ENCODE results near the gene CMTM8. TPM values are rescaled to one million over a fixed set of nuclear protein-coding genes. Genes with fewer than 3 reads are reported as not detected.

Gene CMTM8
- polyA plus RNA-seq, 4 donors, result 8.0 to 12.6 (median 10.6) TPM

- no peak for DNase-seq (ENCODE audit: low read depth in 4 of 4, low spot score in 3 of 4)
Measured at GRCh38 chr3:32403663-32404062, 165.2 kb downstream of the CMTM8 start.

- no peak for DNase-seq (ENCODE audit: low read depth in 4 of 4, low spot score in 3 of 4)
Measured at GRCh38 chr3:32404714-32405113, 166.2 kb downstream of the CMTM8 start.

GRCh38 chr3:32405155-32405554, 166.7 kb downstream of the CMTM8 start:
- no peak for DNase-seq (ENCODE audit: low read depth in 4 of 4, low spot score in 3 of 4)

GRCh38 chr3:32405711-32406323, 167.3 kb downstream of the CMTM8 start:
- no peak for DNase-seq (ENCODE audit: low read depth in 4 of 4, low spot score in 3 of 4)

- DNase-seq (ENCODE audit: low read depth in 4 of 4, low spot score in 3 of 4), result no peak
Measured at GRCh38 chr3:32406486-32407408, 168.3 kb downstream of the CMTM8 start.

GRCh38 chr3:32410367-32411246, 172.1 kb downstream of the CMTM8 start:
- no peak for DNase-seq (ENCODE audit: low read depth in 4 of 4, low spot score in 3 of 4)

- no peak for DNase-seq (ENCODE audit: low read depth in 4 of 4, low spot score in 3 of 4)
Measured at GRCh38 chr3:32411442-32411841, 173.0 kb downstream of the CMTM8 start.

GRCh38 chr3:32412887-32413286, 174.4 kb downstream of the CMTM8 start:
- DNase-seq (ENCODE audit: low read depth in 4 of 4, low spot score in 3 of 4), result no peak

- no peak for DNase-seq (ENCODE audit: low read depth in 4 of 4, low spot score in 3 of 4)
Measured at GRCh38 chr3:32413845-32414521, 175.5 kb downstream of the CMTM8 start.

GRCh38 chr3:32414522-32415202, 176.2 kb downstream of the CMTM8 start:
- no peak for DNase-seq (ENCODE audit: low read depth in 4 of 4, low spot score in 3 of 4)

GRCh38 chr3:32419742-32420125, 181.3 kb downstream of the CMTM8 start:
- DNase-seq (ENCODE audit: low read depth in 4 of 4, low spot score in 3 of 4), result no peak

Other genes with a start within 250 kb of the CMTM8 start
- gene GPD1L, start 132.1 kb upstream of the CMTM8 start, polyA plus RNA-seq (ENCODE audit: insufficient read length in 4 of 4), result 10 to 100 TPM; 21.1 to 25.1 (median 22.9) TPM
- gene CMTM7, start 153.2 kb downstream of the CMTM8 start, polyA plus RNA-seq (ENCODE audit: insufficient read length in 4 of 4), result 10 to 100 TPM; 29.1 to 53.8 (median 43.1) TPM

Data from left renal pelvis (tissue), 4 donors.